ENCODE data around the gene CLASP1.

GRCh38 chr2:121565389-121566250, 83.6 kb downstream of the CLASP1 start:
- TF ChIP-seq CTCF (conservative IDR thresholded peaks at IDR 0.05; ENCODE audit: low read length) (no peak), EZH2phosphoT487 (IDR thresholded peaks at IDR 0.05; ENCODE audit: borderline replicate concordance, low read depth, low read length) (no peak)
